PC-3 (cell line): Measurements from ENCODE around the gene YJEFN3. TPM values are rescaled to one million over a fixed set of nuclear protein-coding genes. Genes with fewer than 3 reads are reported as not detected.

Experiments used
- ATAC-seq: fragments of 200-7000 bp; cut with Tn5 transposase; 2 replicates; pipeline ENCODE4 v1.9.1; 2020; ENCODE audit warnings: mild to moderate bottlenecking, moderate library complexity
- BruUV-seq: library from RNA; stranded (reverse); fragments of 400-500 nt; replicated peaks from 2 replicates; lab custom pipeline; 2021; lab: Mats Ljungman, UMichigan
- CTCF ChIA-PET: fragments of 300-600 bp; sonication (Branson Sonifier 250); formaldehyde crosslinking; loops from one replicate; lab custom pipeline; 2022; ENCODE audit warnings: antibody characterized with exemption; lab: Charles Lee
- POLR2A ChIA-PET: fragments of 300-600 bp; sonication (Branson Sonifier 250); formaldehyde crosslinking; loops from one replicate; lab custom pipeline; 2022; ENCODE audit warnings: antibody characterized with exemption; ENCODE audit not compliant: unreplicated experiment; lab: Charles Lee
- DNase-seq: peaks from one replicate; pipeline ENCODE4 v3.0.0-alpha.2; 2015
- H2AFZ ChIP-seq: fragments of 300-600 bp; sonication (generic); 2 replicates; pipeline ENCODE4 v1.6.0; 2016; ENCODE audit warnings: antibody characterized with exemption, low read length
- H3F3A ChIP-seq: fragments of 300-600 bp; sonication (generic); one replicate; pipeline ENCODE4 v1.6.0; 2017; ENCODE audit warnings: antibody characterized with exemption, low read length, control low read depth, mild to moderate bottlenecking; ENCODE audit not compliant: unreplicated experiment
- H3K27ac ChIP-seq: fragments of 300-600 bp; sonication (generic); 2 replicates; pipeline ENCODE4 v1.5.1; 2016; ENCODE audit warnings: mild to moderate bottlenecking, low read length
- H3K27me3 ChIP-seq: fragments of 300-600 bp; sonication (generic); 2 replicates; pipeline ENCODE4 v1.6.1; 2016; ENCODE audit warnings: low read length, mixed read lengths
- H3K36me3 ChIP-seq: fragments of 300-600 bp; sonication (generic); 2 replicates; pipeline ENCODE4 v1.6.1; 2016; ENCODE audit warnings: low read depth, mixed run types, low read length, mixed read lengths
- H3K4me1 ChIP-seq: fragments of 300-600 bp; sonication (generic); 2 replicates; pipeline ENCODE4 v1.5.1; 2016; ENCODE audit warnings: low read length; ENCODE audit not compliant: insufficient read depth
- H3K4me2 ChIP-seq: fragments of 300-600 bp; sonication (generic); 2 replicates; pipeline ENCODE4 v1.6.0; 2016; ENCODE audit warnings: low read length
- H3K4me3 ChIP-seq: fragments of 300-600 bp; sonication (generic); 2 replicates; pipeline ENCODE4 v1.5.1; 2016; ENCODE audit warnings: mild to moderate bottlenecking, low read length, mixed read lengths
- H3K79me2 ChIP-seq: fragments of 300-600 bp; sonication (generic); 2 replicates; pipeline ENCODE4 v1.6.1; 2017; ENCODE audit warnings: low read length, mixed read lengths
- H3K9ac ChIP-seq: fragments of 300-600 bp; sonication (generic); 2 replicates; pipeline ENCODE4 v1.6.0; 2016; ENCODE audit warnings: mild to moderate bottlenecking, low read length
- H3K9me2 ChIP-seq: fragments of 300-600 bp; sonication (generic); replicated peaks from 2 replicates; pipeline ENCODE4 v1.6.1; 2016; ENCODE audit warnings: mixed run types, low read length, mixed read lengths
- H3K9me3 ChIP-seq: fragments of 300-600 bp; sonication (generic); 2 replicates; pipeline ENCODE4 v1.6.1; 2016; ENCODE audit warnings: low read length, mixed read lengths
- H4K20me1 ChIP-seq: fragments of 300-600 bp; sonication (generic); 2 replicates; pipeline ENCODE4 v1.6.1; 2016; ENCODE audit warnings: low read length, mixed read lengths
- CTCF ChIP-seq: fragments of 300-600 bp; sonication (generic); conservative IDR thresholded peaks from 2 replicates; pipeline ENCODE4 v1.5.1; 2017; ENCODE audit warnings: antibody characterized with exemption, low read depth, mild to moderate bottlenecking, low read length
- EZH2 ChIP-seq: fragments of 300-600 bp; sonication (generic); IDR thresholded peaks from one replicate; pipeline ENCODE4 v1.6.1; 2017; ENCODE audit warnings: antibody characterized with exemption, mild to moderate bottlenecking, low read length; ENCODE audit not compliant: unreplicated experiment
- EZH2phosphoT487 ChIP-seq: fragments of 300-600 bp; sonication (generic); IDR thresholded peaks from 2 replicates; pipeline ENCODE4 v1.6.1; 2018; ENCODE audit warnings: mild to moderate bottlenecking, antibody characterized with exemption, low read length, borderline replicate concordance
- intact Hi-C: fragments of 100-400 bp; cut with micrococcal nuclease; formaldehyde crosslinking; loops from 2 replicates; pipeline ENCODE4 v1.9.0; 2023
- total RNA-seq: library from RNA; depleted of rRNA; stranded (reverse); fragments of >200 nt; gene quantifications from 2 replicates; pipeline ENCODE4 v1.2.3, GENCODE V29; 2014

The YJEFN3 gene
- total RNA-seq, 1 experiment from 2014 or later, result 8.1 TPM

GRCh38 chr19:19486343-19487076, 42.2 kb upstream of the YJEFN3 start:
- intact Hi-C loops, result no loop called here
- no TSS peak for BruUV-seq
- H3K36me3 ChIP-seq, result peaks cover 9% of the 10 kb centered on the region; the same call in 1 of the 2 replicates
- no peak overlapping the region for H3K4me2 ChIP-seq
- no peak overlapping the region for H3K27ac ChIP-seq
- H3K27me3 ChIP-seq, result no peaks in the 10 kb centered on the region
- H3F3A ChIP-seq, result no peaks in the 10 kb centered on the region
- H2AFZ ChIP-seq, result no peak overlapping the region
- DNase-seq, result no peak
- peaks cover 34% of the 10 kb centered on the region for H3K79me2 ChIP-seq
- ChIA-PET POLR2A (interaction anchor here (0.5 kb wide), 1 partner anchor 101 kb away, joined by 18 read pairs; no protein-coding TSS in a partner anchor), CTCF (no interaction called here)
- H3K9me3 ChIP-seq, result no peaks in the 10 kb centered on the region
- no peak overlapping the region for H3K9ac ChIP-seq
- no peak overlapping the region for H3K4me3 ChIP-seq
- no peak for ATAC-seq
- H3K9me2 ChIP-seq, result no peaks in the 10 kb centered on the region
- TF ChIP-seq EZH2 (no peak), EZH2phosphoT487 (no peak), CTCF (no peak)
- peaks cover 22% of the 10 kb centered on the region for H3K4me1 ChIP-seq
- H4K20me1 ChIP-seq, result no peaks in the 10 kb centered on the region

- no peaks in the 10 kb centered on the region for H3K9me3 ChIP-seq
- no peak overlapping the region for H2AFZ ChIP-seq
- no peak overlapping the region for H3K9ac ChIP-seq
- ATAC-seq, result no peak
- no peaks in the 10 kb centered on the region for H3F3A ChIP-seq
- ChIA-PET CTCF (no interaction called here), POLR2A (no interaction called here)
- peaks cover 37% of the 10 kb centered on the region for H3K79me2 ChIP-seq
- no peaks in the 10 kb centered on the region for H3K9me2 ChIP-seq
- intact Hi-C loops, result no loop called here
- no peak overlapping the region for H3K27ac ChIP-seq
- no peak overlapping the region for H3K4me2 ChIP-seq
- BruUV-seq, result no TSS peak
- no peak overlapping the region for H3K4me3 ChIP-seq
- H3K36me3 ChIP-seq, result peaks cover 9% of the 10 kb centered on the region
- peaks cover 22% of the 10 kb centered on the region for H3K4me1 ChIP-seq
- DNase-seq, result no peak
- no peaks in the 10 kb centered on the region for H4K20me1 ChIP-seq
- no peaks in the 10 kb centered on the region for H3K27me3 ChIP-seq
- TF ChIP-seq CTCF (no peak), EZH2 (no peak), EZH2phosphoT487 (no peak)
Observed at GRCh38 chr19:19487077-19487949, 41.4 kb upstream of the YJEFN3 start.
